ENCODE results near the gene DDX51. TPM values are rescaled to one million over a fixed set of nuclear protein-coding genes. Genes with fewer than 3 reads are reported as not detected.

The DDX51 gene
- total RNA-seq, 1 donor from 2014 or later: 18.9 TPM

DNA sequence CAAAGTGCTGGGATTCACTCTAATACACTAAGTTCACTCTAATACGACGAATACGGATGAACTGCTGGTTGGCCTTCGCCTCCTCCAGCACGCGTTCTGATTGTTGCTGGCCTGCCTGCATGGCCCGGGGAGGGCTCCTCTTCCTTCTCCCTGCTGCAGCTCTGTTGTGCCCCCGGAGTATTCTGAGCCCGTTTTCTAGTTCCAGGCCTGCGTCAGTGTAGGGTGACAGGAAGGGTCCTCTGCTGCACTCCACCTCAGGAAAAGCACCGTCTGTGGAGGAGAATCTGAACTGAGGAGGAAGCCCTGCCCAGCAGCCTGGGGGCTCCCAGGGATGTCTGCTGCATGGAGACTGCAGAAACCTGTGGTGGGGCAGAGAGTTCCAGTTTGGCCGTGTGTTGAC lies 44.4 kb downstream of the DDX51 start:
- no peaks in the 10 kb centered on the region for H3K36me3 ChIP-seq (ENCODE audit: control insufficient read depth, insufficient read depth, low read length)
- H3K27me3 ChIP-seq (ENCODE audit: control insufficient read depth, insufficient read depth, low read length): no peaks in the 10 kb centered on the region
- no peak overlapping the region for H3K4me3 ChIP-seq (ENCODE audit: low read depth, low read length)
- no peak for DNase-seq (ENCODE audit: low read depth)
- no peak for TF ChIP-seq CTCF (IDR thresholded peaks at IDR 0.05; ENCODE audit: insufficient read depth, low read length, poor library complexity, severe bottlenecking)

DNA sequence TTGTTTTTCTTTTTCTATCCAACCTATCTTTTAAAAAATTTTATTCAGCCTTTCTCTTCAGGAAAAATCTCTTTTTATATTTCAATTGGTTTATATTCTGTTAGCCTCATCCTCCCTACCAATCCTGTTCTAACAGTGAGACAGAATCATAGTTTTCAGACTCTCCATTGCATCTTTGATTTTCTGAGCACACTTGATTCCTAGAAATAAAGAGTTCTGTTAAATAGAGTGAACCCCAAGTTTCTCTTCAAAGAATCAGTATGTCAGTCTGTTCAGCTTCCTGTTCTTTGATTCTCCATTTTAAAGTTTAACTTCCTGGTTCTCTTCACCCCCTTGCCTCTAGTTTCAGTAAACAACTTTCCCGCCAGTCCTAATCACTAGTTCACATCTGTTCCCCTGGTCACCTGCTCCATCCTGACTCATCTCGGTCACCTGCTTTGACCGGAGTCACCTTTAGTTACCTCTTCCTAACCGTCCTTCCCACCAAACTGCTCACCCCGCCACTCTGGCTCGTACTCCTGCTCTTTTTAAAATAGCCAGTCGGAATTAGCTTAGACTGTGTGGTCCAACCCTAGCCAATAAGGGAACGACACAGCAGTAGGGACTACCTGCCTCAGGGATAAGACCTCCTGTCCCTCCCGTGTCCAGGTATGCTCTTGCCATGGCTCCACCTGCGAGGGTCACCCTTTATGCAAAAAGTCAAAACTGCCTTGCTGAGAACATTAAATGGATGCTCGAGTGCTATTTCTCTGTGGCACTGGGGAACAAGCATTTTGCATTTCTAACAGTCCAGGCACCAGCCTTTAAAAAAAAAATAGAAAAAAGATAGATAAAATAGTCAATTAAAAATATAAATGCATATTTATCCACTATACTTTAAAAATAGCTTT lies 48.4 kb downstream of the DDX51 start:
- Histone ChIP-seq H3K36me3 (ENCODE audit: control insufficient read depth, insufficient read depth, low read length) (no peaks in the 10 kb centered on the region), H3K27me3 (ENCODE audit: control insufficient read depth, insufficient read depth, low read length) (no peaks in the 10 kb centered on the region), H3K4me3 (ENCODE audit: low read depth, low read length) (no peak overlapping the region)
- no peak for DNase-seq (ENCODE audit: low read depth)
- no peak for TF ChIP-seq CTCF (IDR thresholded peaks at IDR 0.05; ENCODE audit: insufficient read depth, low read length, poor library complexity, severe bottlenecking)

GRCh38 chr12:132094269-132094891 lies 49.7 kb downstream of the DDX51 start:
- Histone ChIP-seq H3K36me3 (ENCODE audit: control insufficient read depth, insufficient read depth, low read length) (no peaks in the 10 kb centered on the region), H3K27me3 (ENCODE audit: control insufficient read depth, insufficient read depth, low read length) (no peaks in the 10 kb centered on the region), H3K4me3 (ENCODE audit: low read depth, low read length) (no peak overlapping the region)
- TF ChIP-seq CTCF (IDR thresholded peaks at IDR 0.05; ENCODE audit: insufficient read depth, low read length, poor library complexity, severe bottlenecking): no peak
- no peak for DNase-seq (ENCODE audit: low read depth)

DNA sequence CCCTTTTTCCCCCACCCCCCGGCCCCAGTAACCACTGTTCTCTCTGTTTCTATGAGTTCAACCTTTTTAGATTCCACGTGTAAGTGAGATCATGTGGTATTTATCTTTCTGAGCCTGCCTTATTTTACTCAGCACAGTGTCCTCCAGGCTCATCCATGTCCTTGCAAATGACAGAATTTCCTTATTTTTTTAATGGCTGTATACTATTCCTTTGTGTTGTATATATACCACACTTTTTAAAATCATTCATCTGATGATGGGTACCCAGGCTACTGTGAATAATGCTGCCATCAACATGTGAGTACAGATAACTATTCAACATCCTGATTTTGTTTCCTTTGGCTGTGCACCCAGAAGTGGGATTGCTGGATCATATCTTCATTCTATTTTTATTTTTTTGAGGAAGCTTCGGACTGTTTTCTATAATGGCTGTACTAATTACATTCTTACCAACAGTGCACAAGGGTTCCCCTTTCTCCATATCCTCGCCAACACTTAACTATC lies 54.7 kb downstream of the DDX51 start:
- Histone ChIP-seq H3K36me3 (ENCODE audit: control insufficient read depth, insufficient read depth, low read length) (no peaks in the 10 kb centered on the region), H3K4me3 (ENCODE audit: low read depth, low read length) (no peak overlapping the region), H3K27me3 (ENCODE audit: control insufficient read depth, insufficient read depth, low read length) (no peaks in the 10 kb centered on the region)
- DNase-seq (ENCODE audit: low read depth): no peak
- no peak for TF ChIP-seq CTCF (IDR thresholded peaks at IDR 0.05; ENCODE audit: insufficient read depth, low read length, poor library complexity, severe bottlenecking)

Other genes with a start within 250 kb of the DDX51 start
- 14.7 and 20.4 TPM in 2 replicates for gene ULK1, start 249.7 kb downstream of the DDX51 start, total RNA-seq
- gene PUS1, start 215.0 kb downstream of the DDX51 start, total RNA-seq: 22.9 and 23.5 TPM in 2 replicates
- gene EP400, start 194.4 kb downstream of the DDX51 start, total RNA-seq: 21.4 and 21.7 TPM in 2 replicates
- gene NOC4L, start 138 bp upstream of the DDX51 start, total RNA-seq: 23.8 and 35.5 TPM in 2 replicates
- 1.5 and 9.4 TPM in 2 replicates for gene GALNT9, start 185.3 kb upstream of the DDX51 start, total RNA-seq